Middle frontal gyrus (tissue), 1 donor: ENCODE data around the gene SLCO4A1.

ENCODE experiments used
- DNase-seq: peaks from one replicate; pipeline ENCODE4 v3.0.0-alpha.2; 2015; ENCODE audit warnings: low spot score; ENCODE audit errors: extremely low spot score

Gene SLCO4A1

DNA sequence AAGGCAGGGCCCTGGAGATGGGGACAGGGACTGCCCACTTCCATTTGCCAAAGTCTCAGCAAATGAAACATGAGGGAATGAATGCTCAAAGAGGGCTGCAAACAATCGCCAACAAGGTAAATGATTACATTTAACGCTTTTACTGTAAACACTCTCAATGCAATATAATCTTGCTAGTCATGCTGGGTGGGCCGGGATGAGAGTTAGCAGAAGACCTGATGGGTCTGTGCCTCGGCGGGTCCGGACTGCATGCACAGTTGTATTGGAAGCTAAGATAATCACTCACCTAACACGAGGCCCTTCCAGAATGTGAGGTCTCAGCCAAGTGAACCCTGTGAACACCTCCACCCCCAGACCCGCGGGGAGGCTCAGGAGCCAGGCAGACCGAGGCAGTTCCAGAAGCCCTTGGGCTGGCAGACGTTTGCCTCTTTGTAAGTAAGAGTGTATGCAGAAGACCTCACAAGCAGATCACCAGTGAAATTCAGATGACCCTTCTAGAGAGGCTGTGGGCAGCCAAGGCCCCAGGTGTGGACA, 4.7 kb upstream of the SLCO4A1 start:
- DNase-seq, result no peak

- no peak for DNase-seq
Observed at GRCh38 chr20:62638055-62638570, 4.2 kb upstream of the SLCO4A1 start.

GRCh38 chr20:62638679-62639406, 3.5 kb upstream of the SLCO4A1 start:
- no peak for DNase-seq

GRCh38 chr20:62639765-62640164, 2.5 kb upstream of the SLCO4A1 start:
- no peak for DNase-seq

DNA sequence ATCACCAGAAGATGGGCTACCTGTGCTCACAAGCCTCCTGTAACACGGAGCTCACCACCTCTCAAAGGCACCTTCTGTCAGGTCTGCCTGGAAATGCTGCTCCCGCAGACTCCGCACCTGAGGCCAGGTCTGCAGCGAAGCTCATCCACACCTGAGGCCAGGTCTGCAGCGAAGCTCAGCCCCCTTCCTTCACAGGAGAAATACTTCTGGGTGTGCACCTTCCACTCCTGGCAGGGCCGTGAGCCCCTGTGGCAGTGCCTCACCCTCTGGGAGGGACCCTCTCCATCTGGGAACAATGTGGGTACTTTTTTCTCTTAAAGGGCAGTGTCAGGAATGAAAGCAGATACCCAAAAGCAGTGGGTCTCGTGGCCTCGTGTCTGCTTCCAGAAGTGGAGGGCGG, 1.4 kb upstream of the SLCO4A1 start:
- DNase-seq, result no peak

- DNase-seq, result no peak
Observed at GRCh38 chr20:62641321-62642050, 817 bp upstream of the SLCO4A1 start.

GRCh38 chr20:62642666-62643520, 590 bp downstream of the SLCO4A1 start:
- no peak for DNase-seq

DNA sequence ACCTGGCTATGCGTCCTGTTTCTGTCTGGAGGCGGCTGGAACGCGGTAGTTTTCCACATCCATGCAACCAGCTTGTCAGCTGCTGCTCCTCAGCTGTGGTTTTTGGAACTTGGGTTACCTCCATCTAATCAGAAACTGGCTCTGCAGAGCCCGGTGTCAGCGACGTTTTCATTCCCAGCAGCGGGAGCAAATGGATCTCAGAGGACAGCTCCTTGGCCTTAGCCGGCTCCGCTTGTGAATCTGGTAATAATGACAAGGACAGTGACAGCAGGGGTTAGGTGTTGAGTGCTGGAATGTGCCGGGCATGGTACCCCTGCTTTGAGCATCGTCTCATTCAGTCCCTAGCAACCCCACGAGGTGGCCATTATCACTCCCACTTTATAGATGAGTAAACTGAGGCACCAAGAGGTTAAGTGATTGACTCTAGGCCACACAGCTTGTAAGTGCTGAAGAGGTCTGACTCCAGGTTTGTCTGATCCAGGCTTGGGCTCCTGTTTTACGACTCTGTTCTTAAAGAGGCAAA, 1.3 kb downstream of the SLCO4A1 start:
- DNase-seq, result peak; percentile 10

GRCh38 chr20:62644044-62644795, 1.9 kb downstream of the SLCO4A1 start:
- DNase-seq, result no peak

- no peak for DNase-seq
Observed at GRCh38 chr20:62644802-62645496, 2.6 kb downstream of the SLCO4A1 start.

GRCh38 chr20:62645613-62646012, 3.3 kb downstream of the SLCO4A1 start:
- no peak for DNase-seq

GRCh38 chr20:62646851-62647520, 4.7 kb downstream of the SLCO4A1 start:
- DNase-seq, result no peak

- no peak for DNase-seq
Observed at GRCh38 chr20:62647521-62648317, 5.4 kb downstream of the SLCO4A1 start.

GRCh38 chr20:62648318-62648995, 6.2 kb downstream of the SLCO4A1 start:
- DNase-seq, result no peak

DNA sequence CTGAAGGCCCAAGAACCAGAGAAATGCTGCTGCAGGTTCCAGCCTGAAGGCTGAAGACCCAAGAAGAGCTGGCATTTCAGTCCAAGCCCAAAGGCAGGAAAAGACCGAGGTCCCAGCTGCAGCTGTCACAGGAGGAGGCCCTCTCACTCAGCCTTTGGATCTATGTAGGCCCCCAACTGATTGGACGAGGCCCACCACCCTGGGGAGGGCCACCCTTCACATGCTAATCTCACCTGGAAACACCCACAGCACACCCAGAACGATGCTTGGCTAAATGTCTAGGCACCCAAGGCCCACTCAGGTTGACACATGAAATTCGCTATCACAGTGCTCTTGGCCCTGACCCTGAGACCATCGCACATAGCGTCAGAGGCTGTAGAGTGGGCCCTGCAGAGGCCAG, 6.8 kb downstream of the SLCO4A1 start:
- DNase-seq, result no peak

GRCh38 chr20:62650551-62651284, 8.4 kb downstream of the SLCO4A1 start:
- DNase-seq, result no peak

DNA sequence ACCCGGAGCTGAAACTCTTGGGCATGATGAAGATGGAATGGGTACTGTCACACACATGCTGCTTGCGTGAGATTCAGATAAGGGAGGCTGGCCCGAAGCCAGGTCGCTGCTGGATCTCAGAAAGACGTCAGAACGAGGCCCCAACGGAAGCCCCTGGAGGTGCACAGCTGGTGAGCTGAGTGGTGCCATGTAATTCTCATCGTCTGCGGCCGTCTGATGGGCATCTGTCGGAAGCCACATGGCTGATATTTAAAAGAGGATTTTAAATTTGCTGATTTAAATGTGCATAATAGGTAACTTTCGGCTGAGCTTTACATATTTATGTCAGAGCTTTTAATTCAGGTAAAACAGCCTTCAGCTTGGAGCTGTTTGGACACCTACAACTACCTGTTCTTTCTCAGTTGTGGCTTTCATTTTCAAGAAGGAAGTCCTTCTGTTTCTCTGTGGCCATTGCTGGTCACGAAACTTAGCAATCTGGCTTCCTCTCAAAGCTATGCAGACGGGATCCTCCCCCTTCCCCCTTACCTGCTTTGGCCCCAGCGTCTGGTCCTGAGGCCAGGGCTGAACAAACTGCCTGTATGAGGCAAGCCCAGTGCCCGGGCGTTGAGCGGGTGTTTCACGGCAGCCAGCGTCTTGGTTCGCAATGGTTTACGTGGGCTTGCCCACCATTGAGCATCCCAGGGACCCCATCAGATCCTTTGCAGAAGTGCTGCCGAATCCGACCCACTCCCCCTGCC, 9.2 kb downstream of the SLCO4A1 start:
- DNase-seq, result no peak
